PC-9 (cell line): ENCODE results near the gene HTT. TPM values are rescaled to one million over a fixed set of nuclear protein-coding genes. Genes with fewer than 3 reads are reported as not detected.

Source experiments
- BruUV-seq: library from RNA; stranded (reverse); fragments of 400-500 nt; replicated peaks from 2 replicates; lab custom pipeline; 2021; lab: Mats Ljungman, UMichigan
- CTCF ChIA-PET: fragments of 300-600 bp; sonication (Branson Sonifier 250); formaldehyde crosslinking; loops from one replicate; lab custom pipeline; 2022; ENCODE audit warnings: antibody characterized with exemption; lab: Charles Lee
- POLR2A ChIA-PET: fragments of 300-600 bp; sonication (Branson Sonifier 250); formaldehyde crosslinking; loops from one replicate; lab custom pipeline; 2022; ENCODE audit warnings: antibody characterized with exemption; ENCODE audit not compliant: unreplicated experiment; lab: Charles Lee
- DNase-seq, 2 experiments: peaks; one replicate each; pipeline versions ENCODE4 v3.0.0 to v3.0.0-alpha.2; 2015 to 2022; ENCODE audit warnings: mixed read lengths in 1 of 2
- H2AFZ ChIP-seq: fragments of 200-600 bp; sonication (generic); 2 replicates; pipeline ENCODE4 v1.8.1; 2017; ENCODE audit warnings: antibody characterized with exemption
- H3F3A ChIP-seq: fragments of 200-600 bp; sonication (generic); 2 replicates; pipeline ENCODE4 v1.8.1; 2017; ENCODE audit warnings: antibody characterized with exemption, mild to moderate bottlenecking, low read depth; ENCODE audit not compliant: insufficient read depth
- H3K27ac ChIP-seq: fragments of 200-600 bp; sonication (generic); 2 replicates; pipeline ENCODE4 v1.6.1; 2016; ENCODE audit warnings: mixed run types
- H3K27me3 ChIP-seq: fragments of 200-600 bp; sonication (generic); 2 replicates; pipeline ENCODE4 v1.6.1; 2016; ENCODE audit warnings: low read depth, mixed run types; ENCODE audit not compliant: insufficient read depth
- H3K36me3 ChIP-seq: fragments of 200-600 bp; sonication (generic); 2 replicates; pipeline ENCODE4 v1.6.1; 2016; ENCODE audit warnings: low read depth, mixed run types
- H3K4me1 ChIP-seq: fragments of 200-600 bp; sonication (generic); replicated peaks from 2 replicates; pipeline ENCODE4 v1.6.1; 2016; ENCODE audit warnings: mixed run types; ENCODE audit not compliant: insufficient read depth
- H3K4me2 ChIP-seq: fragments of 200-600 bp; sonication (generic); 2 replicates; pipeline ENCODE4 v1.6.1; 2017; ENCODE audit warnings: mixed run types
- H3K4me3 ChIP-seq: fragments of 200-600 bp; sonication (generic); 2 replicates; pipeline ENCODE4 v1.6.1; 2016; ENCODE audit warnings: mixed run types
- H3K79me2 ChIP-seq: fragments of 200-600 bp; sonication (generic); 2 replicates; pipeline ENCODE4 v1.6.1; 2017; ENCODE audit warnings: low read depth, mixed run types
- H3K9me2 ChIP-seq: fragments of 200-600 bp; sonication (generic); 2 replicates; pipeline ENCODE4 v1.8.1; 2017; ENCODE audit warnings: mild to moderate bottlenecking; ENCODE audit not compliant: insufficient read depth
- H3K9me3 ChIP-seq: fragments of 200-600 bp; sonication (generic); 2 replicates; pipeline ENCODE4 v1.8.1; 2016; ENCODE audit warnings: low read depth; ENCODE audit not compliant: insufficient read depth
- H4K20me1 ChIP-seq: fragments of 200-600 bp; sonication (generic); 2 replicates; pipeline ENCODE4 v1.8.1; 2017; ENCODE audit not compliant: insufficient read depth
- CTCF ChIP-seq: fragments of 200-600 bp; sonication (generic); conservative IDR thresholded peaks from 2 replicates; pipeline ENCODE4 v1.6.1; 2017; ENCODE audit warnings: mixed run types, antibody characterized with exemption, mild to moderate bottlenecking, moderate library complexity
- EZH2 ChIP-seq: fragments of 200-600 bp; sonication (generic); IDR thresholded peaks from 2 replicates; pipeline ENCODE4 v1.8.0; 2017; ENCODE audit warnings: antibody characterized with exemption, low read depth
- intact Hi-C: fragments of 100-400 bp; cut with micrococcal nuclease; formaldehyde crosslinking; loops from one replicate; pipeline ENCODE4 v1.10.0; 2022; ENCODE audit not compliant: unreplicated experiment
- total RNA-seq: library from RNA; stranded (reverse); gene quantifications from 2 replicates; pipeline ENCODE4 v1.2.3, GENCODE V29; 2021

The HTT gene
- total RNA-seq, 1 experiment from 2014 or later, result 81.7 TPM

- Histone ChIP-seq H2AFZ (no peak overlapping the region), H3F3A (no peaks in the 10 kb centered on the region), H3K4me3 (no peak overlapping the region), H3K9me2 (no peaks in the 10 kb centered on the region), H3K4me1 (peaks cover 15% of the 10 kb centered on the region), H3K27ac (no peak overlapping the region), H3K9me3 (no peaks in the 10 kb centered on the region), H3K36me3 (no peaks in the 10 kb centered on the region), H4K20me1 (no peaks in the 10 kb centered on the region), H3K4me2 (no peak overlapping the region), H3K27me3 (no peaks in the 10 kb centered on the region), H3K79me2 (no peaks in the 10 kb centered on the region)
- intact Hi-C loops, result no loop called here
- POLR2A ChIA-PET, result no interaction called here
- BruUV-seq, result no TSS peak
- DNase-seq, result no peak
- CTCF ChIA-PET, result no interaction called here
- TF ChIP-seq CTCF (no peak), EZH2 (no peak)
These were observed 194.8 kb downstream of the HTT start for GRCh38 chr4:3269105-3269927.

- Histone ChIP-seq H3K9me2 (no peaks in the 10 kb centered on the region), H3F3A (no peaks in the 10 kb centered on the region), H3K27me3 (no peaks in the 10 kb centered on the region), H2AFZ (no peak overlapping the region), H3K27ac (no peak overlapping the region), H3K36me3 (no peaks in the 10 kb centered on the region), H3K79me2 (no peaks in the 10 kb centered on the region), H3K4me2 (no peak overlapping the region), H3K4me3 (no peak overlapping the region), H4K20me1 (no peaks in the 10 kb centered on the region), H3K4me1 (peaks cover 15% of the 10 kb centered on the region), H3K9me3 (no peaks in the 10 kb centered on the region)
- ChIA-PET POLR2A (no interaction called here), CTCF (interaction anchor here (0.6 kb wide), 1 partner anchor 159 kb away, joined by 9 read pairs; no protein-coding TSS in a partner anchor)
- TF ChIP-seq CTCF (no peak), EZH2 (no peak)
- BruUV-seq, result no TSS peak
- no peak for DNase-seq
- intact Hi-C loops, result no loop called here
These were observed 195.6 kb downstream of the HTT start for GRCh38 chr4:3269991-3270611.

- no peak overlapping the region for H3K4me2 ChIP-seq
- DNase-seq, result no peak
- TF ChIP-seq EZH2 (no peak), CTCF (no peak)
- H3K36me3 ChIP-seq, result no peaks in the 10 kb centered on the region
- peaks cover 15% of the 10 kb centered on the region for H3K4me1 ChIP-seq
- ChIA-PET POLR2A (no interaction called here), CTCF (interaction anchor here (0.6 kb wide), 1 partner anchor 160 kb away, joined by 9 read pairs; no protein-coding TSS in a partner anchor)
- no TSS peak for BruUV-seq
- H3K9me3 ChIP-seq, result no peaks in the 10 kb centered on the region
- H3K4me3 ChIP-seq, result no peak overlapping the region
- H3K27me3 ChIP-seq, result no peaks in the 10 kb centered on the region
- H2AFZ ChIP-seq, result no peak overlapping the region
- H3K27ac ChIP-seq, result no peak overlapping the region
- no peaks in the 10 kb centered on the region for H4K20me1 ChIP-seq
- H3F3A ChIP-seq, result no peaks in the 10 kb centered on the region
- intact Hi-C loops, result no loop called here
- H3K9me2 ChIP-seq, result no peaks in the 10 kb centered on the region
- no peaks in the 10 kb centered on the region for H3K79me2 ChIP-seq
These were observed 196.7 kb downstream of the HTT start for GRCh38 chr4:3271131-3271530.
